HepG2 (cell line): ENCODE results near the gene CDC34. TPM values are rescaled to one million over a fixed set of nuclear protein-coding genes. Genes with fewer than 3 reads are reported as not detected.

ENCODE experiments used
- ATAC-seq: fragments of 200-7000 bp; cut with Tn5 transposase; 3 replicates; pipeline ENCODE4 v1.9.1; 2020; ENCODE audit warnings: mild to moderate bottlenecking, moderate library complexity
- BruUV-seq: library from RNA; stranded (reverse); fragments of 400-500 nt; replicated peaks from 2 replicates; lab custom pipeline; 2021; lab: Mats Ljungman, UMichigan
- CTCF ChIA-PET: fragments of 300-600 bp; formaldehyde crosslinking; extraction: SDS; loops from one replicate; lab custom pipeline; 2021; ENCODE audit warnings: low total read pairs, inconsistent platforms, low intra/inter-chr PET ratio; lab: Yijun Ruan, JAX
- POLR2A ChIA-PET: fragments of 350-600 bp; sonication (Branson Sonifier 250); formaldehyde crosslinking; loops from one replicate; lab custom pipeline; 2020; ENCODE audit warnings: antibody characterized with exemption, inconsistent platforms; lab: Yijun Ruan, JAX
- DNase-seq: peaks from one replicate; pipeline ENCODE4 v3.0.0-alpha.2; 2015; ENCODE audit warnings: low spot score
- FAIRE-seq: peaks from 3 replicates; lab custom pipeline; 2011; peaks lifted over from hg19 to GRCh38; lab: Jason Lieb, UNC
- H2AFZ ChIP-seq: one replicate; pipeline ENCODE4 v1.6.1; 2011; ENCODE audit warnings: low read length, inconsistent platforms
- H3K27ac ChIP-seq: fragments of 300-600 bp; 3 replicates; pipeline ENCODE4 v1.8.0; 2011; ENCODE audit warnings: mixed run types, mild to moderate bottlenecking, mixed read lengths, low read length, inconsistent platforms; ENCODE audit not compliant: insufficient read depth; ENCODE audit errors: extremely low read length
- H3K27me3 ChIP-seq, 2 experiments: fragments of 200-600 bp in 1 of 2; 2 replicates in 1 of 2; 3 replicates in 1 of 2; pipeline versions ENCODE4 v1.6.0 to v1.8.0; 2011; ENCODE audit warnings: low read length in 2 of 2, mild to moderate bottlenecking in 2 of 2, moderate library complexity in 2 of 2, inconsistent platforms in 1 of 2; ENCODE audit not compliant: insufficient read depth in 2 of 2, control insufficient read depth in 1 of 2
- H3K36me3 ChIP-seq, 2 experiments: fragments of 200-600 bp in 1 of 2; replicated peaks in 1 of 2; 2 replicates in 1 of 2; 3 replicates in 1 of 2; pipeline versions ENCODE4 v1.5.1 to v1.8.0; 2011; ENCODE audit warnings: low read length in 2 of 2, inconsistent platforms in 1 of 2; ENCODE audit not compliant: insufficient read depth in 2 of 2, control insufficient read depth in 1 of 2
- H3K4me1 ChIP-seq: 2 replicates; pipeline ENCODE4 v1.5.1; 2012; ENCODE audit warnings: low read length, inconsistent platforms; ENCODE audit not compliant: insufficient read depth
- H3K4me2 ChIP-seq: 2 replicates; pipeline ENCODE4 v1.6.0; 2011; ENCODE audit warnings: low read depth, low read length, inconsistent platforms
- H3K4me3 ChIP-seq, 3 experiments: fragments of 200-600 bp in 1 of 3; sonication (generic), shearing (Covaris generic) in 1 of 3; replicated peaks in 1 of 3; 2 replicates each; pipeline ENCODE4 v1.5.1; 2011 to 2016; ENCODE audit warnings: low read length in 3 of 3, inconsistent platforms in 2 of 3, low read depth in 2 of 3, mild to moderate bottlenecking in 2 of 3, control low read depth in 1 of 3, mixed read lengths in 1 of 3; ENCODE audit not compliant: insufficient read depth in 1 of 3
- H3K79me2 ChIP-seq: one replicate; pipeline ENCODE4 v1.6.1; 2011; ENCODE audit warnings: low read length, inconsistent platforms; ENCODE audit not compliant: insufficient read depth
- H3K9ac ChIP-seq: 2 replicates; pipeline ENCODE4 v1.6.0; 2011; ENCODE audit warnings: mild to moderate bottlenecking, low read depth, low read length, inconsistent platforms; ENCODE audit not compliant: insufficient read depth
- H3K9me3 ChIP-seq: 2 replicates; pipeline ENCODE4 v1.5.1; 2012; ENCODE audit warnings: mild to moderate bottlenecking, low read length
- H4K20me1 ChIP-seq: 2 replicates; pipeline ENCODE4 v1.6.0; 2011; ENCODE audit warnings: inconsistent platforms, mild to moderate bottlenecking, low read length, moderate library complexity; ENCODE audit not compliant: insufficient read depth
- ATAD3A ChIP-seq: sonication (generic); formaldehyde crosslinking; IDR thresholded peaks from 2 replicates; pipeline ENCODE4 v1.4.0; 2020; ENCODE audit warnings: missing genetic modification reagents
- E2F2 ChIP-seq: sonication (generic); formaldehyde crosslinking; IDR thresholded peaks from 2 replicates; pipeline ENCODE4 v1.4.0; 2020; ENCODE audit warnings: missing genetic modification reagents, borderline replicate concordance
- E2F5 ChIP-seq: sonication (generic); formaldehyde crosslinking; conservative IDR thresholded peaks from 2 replicates; pipeline ENCODE4 v1.4.0; 2020; ENCODE audit warnings: missing genetic modification reagents
- FUBP1 ChIP-seq: sonication (generic); formaldehyde crosslinking; IDR thresholded peaks from 2 replicates; pipeline ENCODE4 v1.5.1; 2020; ENCODE audit warnings: missing genetic modification reagents, mild to moderate bottlenecking, borderline replicate concordance
- IRX3 ChIP-seq: sonication (generic); formaldehyde crosslinking; IDR thresholded peaks from 2 replicates; pipeline ENCODE4 v1.8.1; 2023; ENCODE audit warnings: mild to moderate bottlenecking, low read depth, missing genetic modification reagents, borderline replicate concordance
- MAX ChIP-seq: IDR thresholded peaks from 2 replicates; pipeline ENCODE4 v1.6.1; 2012; ENCODE audit warnings: inconsistent platforms
- MEIS1 ChIP-seq: sonication (generic); formaldehyde crosslinking; IDR thresholded peaks from 2 replicates; pipeline ENCODE4 v1.9.0; 2021; ENCODE audit warnings: mild to moderate bottlenecking, missing genetic modification reagents, moderate library complexity, borderline replicate concordance
- SETDB1 ChIP-seq: sonication (generic); formaldehyde crosslinking; IDR thresholded peaks from 2 replicates; pipeline ENCODE4 v1.5.1; 2020; ENCODE audit warnings: missing genetic modification reagents, mild to moderate bottlenecking, borderline replicate concordance
- SUZ12 ChIP-seq: fragments of 150-350 bp; IDR thresholded peaks from 2 replicates; pipeline ENCODE4 v1.6.1; 2014; ENCODE audit warnings: low read depth, low read length
- TFDP2 ChIP-seq: sonication (generic); formaldehyde crosslinking; IDR thresholded peaks from 2 replicates; pipeline ENCODE4 v1.4.0; 2020; ENCODE audit warnings: missing genetic modification reagents
- ZMYM2 ChIP-seq: sonication (generic); formaldehyde crosslinking; IDR thresholded peaks from 2 replicates; pipeline ENCODE4 v1.8.0; 2022; ENCODE audit warnings: mild to moderate bottlenecking, missing genetic modification reagents
- ZNF143 ChIP-seq: sonication (generic); formaldehyde crosslinking; IDR thresholded peaks from 2 replicates; pipeline ENCODE4 v1.4.0; 2020; ENCODE audit warnings: missing genetic modification reagents
- ZNF557 ChIP-seq: sonication (generic); formaldehyde crosslinking; IDR thresholded peaks from 2 replicates; pipeline ENCODE4 v1.4.0; 2020; ENCODE audit warnings: missing genetic modification reagents
- ZNF598 ChIP-seq: sonication (generic); formaldehyde crosslinking; IDR thresholded peaks from 2 replicates; pipeline ENCODE4 v1.5.1; 2020; ENCODE audit warnings: mild to moderate bottlenecking, missing genetic modification reagents, borderline replicate concordance
- WGBS: methylation state at CpG from one replicate; pipeline ENCODE4 v1.1.6; 2017; ENCODE audit warnings: low lambda C conversion rate; 5-methylcytosine and 5-hydroxymethylcytosine counted together
- in situ Hi-C: cut with HindIII; loops from 2 replicates; pipeline ENCODE4 v1.10.0; 2017; ENCODE audit warnings: low pct_unique_long_range_greater_than_20kb; ENCODE audit not compliant: extremely low pct_ligation_motif_present
- intact Hi-C: fragments of 100-400 bp; cut with micrococcal nuclease; formaldehyde crosslinking; loops from one replicate; pipeline ENCODE4 v1.10.0; 2022; ENCODE audit not compliant: unreplicated experiment
- polyA plus RNA-seq, 8 experiments: library from polyadenylated mRNA; depleted of rRNA in 3 of 8; stranded (reverse) in 7 of 8; unstranded in 1 of 8; fragments of >200 nt; fragmentation: Illumina TruSeq in 4 of 8; extraction: Trizol in 4 of 8; gene quantifications; 2 replicates each; pipeline versions ENCODE4 v1.2.1 to v1.2.3, GENCODE V29; 2011 to 2016; ENCODE audit warnings: low read depth in 4 of 8, missing spikeins in 1 of 8, mixed read lengths in 1 of 8; ENCODE audit not compliant: insufficient read depth in 1 of 8
- total RNA-seq, 5 experiments: library from RNA; depleted of rRNA; stranded (reverse); fragments of >200 nt; fragmentation: Illumina TruSeq; extraction: Trizol; gene quantifications; 2 replicates each; pipeline ENCODE4 v1.2.3, GENCODE V29; 2016; ENCODE audit warnings: low read depth in 1 of 5

CDC34 gene
- total and polyA plus RNA-seq, 2 of the 13 experiments (the other 11 are each of a cell fraction or from before 2014, with no cell fraction given), result 138 to 150 TPM

GRCh38 chr19:590396-590745 is 58.8 kb downstream of the CDC34 start:
- no peak for DNase-seq
- H3K27me3 ChIP-seq, result peaks cover 10 to 67% of the 10 kb centered on the region in 2 experiments
- H3K4me3 ChIP-seq, result peak overlapping the region in 1 of 3 experiments; percentile 16; a peak in 1 of 6 replicates
- no peaks in the 10 kb centered on the region for H3K9me3 ChIP-seq
- BruUV-seq, result no TSS peak
- ATAC-seq, result no peak
- no peak for FAIRE-seq
- peaks cover 35% of the 10 kb centered on the region for H3K4me1 ChIP-seq
- intact Hi-C loops (no loop called here), in situ Hi-C loops (no loop called here)
- H3K9ac ChIP-seq, result no peak overlapping the region
- no peaks in the 10 kb centered on the region for H3K36me3 ChIP-seq
- H3K4me2 ChIP-seq, result peak overlapping the region; percentile 42; the same call in 1 of the 2 replicates
- ChIA-PET CTCF (no interaction called here), POLR2A (no interaction called here)
- no peaks in the 10 kb centered on the region for H3K79me2 ChIP-seq
- H2AFZ ChIP-seq, result no peak overlapping the region
- WGBS, result no CpG with 5 or more reads among the region's 50 CpGs
- TF ChIP-seq ZNF557 (CRISPR knock-in tag) (no peak), MAX (peak; percentile 52)
- H3K27ac ChIP-seq, result no peak overlapping the region
- H4K20me1 ChIP-seq, result peaks cover 26% of the 10 kb centered on the region; the same call in 1 of the 2 replicates

GRCh38 chr19:590750-591098 is 59.2 kb downstream of the CDC34 start:
- ATAC-seq (no peak), DNase-seq (no peak), FAIRE-seq (no peak)
- peaks cover 10 to 70% of the 10 kb centered on the region in 2 experiments for H3K27me3 ChIP-seq
- BruUV-seq, result no TSS peak
- H4K20me1 ChIP-seq, result peaks cover 26% of the 10 kb centered on the region; the same call in 1 of the 2 replicates
- peaks cover 32% of the 10 kb centered on the region for H3K4me1 ChIP-seq
- no peak overlapping the region for H3K9ac ChIP-seq
- H2AFZ ChIP-seq, result no peak overlapping the region
- H3K9me3 ChIP-seq, result no peaks in the 10 kb centered on the region
- no peaks in the 10 kb centered on the region for H3K79me2 ChIP-seq
- intact Hi-C loops (no loop called here), in situ Hi-C loops (no loop called here)
- WGBS, result 23% methylated on average over 24 of the region's 41 CpGs
- ChIA-PET CTCF (no interaction called here), POLR2A (no interaction called here)
- no peaks in the 10 kb centered on the region for H3K36me3 ChIP-seq
- no peak overlapping the region for H3K27ac ChIP-seq
- H3K4me2 ChIP-seq, result no peak overlapping the region
- H3K4me3 ChIP-seq, result no peak overlapping the region
- no peak for TF ChIP-seq SETDB1 (CRISPR knock-in tag)
- no peak for TF ChIP-seq TFDP2 (CRISPR knock-in tag)
- no peak for TF ChIP-seq ZMYM2 (CRISPR knock-in tag)
- no peak for TF ChIP-seq ZNF143 (CRISPR knock-in tag)
- no peak for TF ChIP-seq ZNF598 (CRISPR knock-in tag)
- no peak for TF ChIP-seq FUBP1
- no peak for TF ChIP-seq E2F2 (CRISPR knock-in tag)
- no peak for TF ChIP-seq ATAD3A (CRISPR knock-in tag)
- TF ChIP-seq MEIS1 (CRISPR knock-in tag), result no peak
- TF ChIP-seq E2F5 (CRISPR knock-in tag), result no peak
- no peak for TF ChIP-seq IRX3 (CRISPR knock-in tag)
- no peak for TF ChIP-seq SUZ12
